GM12891 (cell line): Measurements from ENCODE around the gene PLPP3.

Source experiments
- POLR2A ChIP-seq: IDR thresholded peaks from 2 replicates; pipeline ENCODE4 v1.6.1; 2011; ENCODE audit warnings: low read depth, low read length, control low read depth
- POLR2AphosphoS5 ChIP-seq: IDR thresholded peaks from 2 replicates; pipeline ENCODE4 v1.6.1; 2011; ENCODE audit warnings: low read depth, low read length, control low read depth
- SPI1 ChIP-seq: IDR thresholded peaks from 2 replicates; pipeline ENCODE4 v1.6.1; 2011; ENCODE audit warnings: low read depth, low read length, control low read depth
- TAF1 ChIP-seq: IDR thresholded peaks from 2 replicates; pipeline ENCODE4 v1.6.1; 2011; ENCODE audit warnings: low read depth, low read length, control low read depth

DNA sequence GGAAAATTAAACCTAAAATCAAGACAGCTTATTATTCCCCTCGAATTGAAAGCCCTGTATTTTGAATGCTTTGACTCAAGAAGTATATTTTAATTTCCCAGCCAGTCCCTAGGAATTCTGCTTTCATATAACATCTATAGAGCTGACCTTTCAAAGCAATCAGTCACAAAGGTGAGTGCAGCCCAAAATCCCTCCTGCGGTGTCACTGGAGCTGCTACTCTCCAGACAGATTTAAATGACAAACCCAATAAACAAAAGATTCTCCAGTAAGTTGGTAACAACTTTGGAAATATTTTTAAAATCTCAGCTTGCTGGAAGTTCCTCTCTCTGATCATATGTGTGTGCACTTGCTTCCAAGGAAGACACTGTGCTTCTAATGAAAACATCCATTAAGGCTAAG is 14.7 kb downstream of the PLPP3 start:
- TF ChIP-seq TAF1 (no peak), POLR2A (no peak), POLR2AphosphoS5 (no peak), SPI1 (no peak)
